HG02610 (cell line): ENCODE data around the gene OSBPL5.

ENCODE experiments used
- ATAC-seq: cut with Tn5 transposase; IDR thresholded peaks from one replicate; pipeline ENCODE4 v1.9.1; 2021; ENCODE audit warnings: mild to moderate bottlenecking, moderate library complexity; ENCODE audit not compliant: unreplicated experiment

The OSBPL5 gene

GRCh38 chr11:3198815-3199214, 33.7 kb upstream of the OSBPL5 start:
- ATAC-seq: no peak

- ATAC-seq: no peak
Measured at GRCh38 chr11:3197878-3198528, 32.9 kb upstream of the OSBPL5 start.

- no peak for ATAC-seq
Measured at GRCh38 chr11:3197044-3197695, 32.1 kb upstream of the OSBPL5 start.

- no peak for ATAC-seq
Measured at GRCh38 chr11:3196161-3197043, 31.3 kb upstream of the OSBPL5 start.

- no peak for ATAC-seq
Measured at GRCh38 chr11:3195251-3196160, 30.4 kb upstream of the OSBPL5 start.

GRCh38 chr11:3194016-3194816, 29.1 kb upstream of the OSBPL5 start:
- ATAC-seq: no peak

- no peak for ATAC-seq
Measured at GRCh38 chr11:3193373-3194015, 28.4 kb upstream of the OSBPL5 start.

- ATAC-seq: no peak
Measured at GRCh38 chr11:3192511-3193372, 27.6 kb upstream of the OSBPL5 start.

GRCh38 chr11:3191586-3192324, 26.6 kb upstream of the OSBPL5 start:
- ATAC-seq: no peak

- ATAC-seq: no peak
Measured at GRCh38 chr11:3190600-3190999, 25.5 kb upstream of the OSBPL5 start.

GRCh38 chr11:3189886-3190583, 24.9 kb upstream of the OSBPL5 start:
- ATAC-seq: no peak

GRCh38 chr11:3189196-3189843, 24.2 kb upstream of the OSBPL5 start:
- ATAC-seq: no peak

- no peak for ATAC-seq
Measured at GRCh38 chr11:3188496-3189195, 23.5 kb upstream of the OSBPL5 start.

GRCh38 chr11:3186166-3186953, 21.2 kb upstream of the OSBPL5 start:
- no peak for ATAC-seq

- ATAC-seq: no peak
Measured at GRCh38 chr11:3184732-3185347, 19.7 kb upstream of the OSBPL5 start.
